H1 (cell line): Measurements from ENCODE around the gene STYXL1. TPM values are rescaled to one million over a fixed set of nuclear protein-coding genes. Genes with fewer than 3 reads are reported as not detected.

Experiments used
- CTCF ChIA-PET: fragments of 300-600 bp; sonication (Branson Sonifier 250); formaldehyde crosslinking; loops from one replicate; lab custom pipeline; 2021; ENCODE audit not compliant: partially characterized antibody; lab: Charles Lee
- POLR2A ChIA-PET: fragments of 300-600 bp; sonication (Branson Sonifier 250); formaldehyde crosslinking; loops from one replicate; lab custom pipeline; 2021; ENCODE audit warnings: inconsistent platforms; ENCODE audit not compliant: partially characterized antibody; lab: Charles Lee
- DNase-seq, 2 experiments: peaks; one replicate each; pipeline versions ENCODE4 v3.0.0 to v3.0.0-alpha.2; 2010 to 2022; ENCODE audit warnings: low spot score in 2 of 2, low read depth in 1 of 2, mixed read lengths in 1 of 2
- FAIRE-seq: peaks from 2 replicates; lab custom pipeline; 2011; peaks lifted over from hg19 to GRCh38; lab: Jason Lieb, UNC
- H2AFZ ChIP-seq: 2 replicates; pipeline ENCODE4 v1.8.1; 2012; ENCODE audit warnings: low read length, inconsistent platforms
- H2AK5ac ChIP-seq: 2 replicates; pipeline ENCODE4 v1.6.1; 2013; ENCODE audit warnings: low read depth, low read length
- H2BK120ac ChIP-seq: replicated peaks from 2 replicates; pipeline ENCODE3; 2013; ENCODE audit warnings: low read depth, low read length, inconsistent platforms
- H2BK12ac ChIP-seq: 2 replicates; pipeline ENCODE4 v1.6.1; 2013; ENCODE audit warnings: low read depth, low read length
- H2BK15ac ChIP-seq: 2 replicates; pipeline ENCODE4 v1.6.1; 2013; ENCODE audit warnings: low read length
- H2BK20ac ChIP-seq: 2 replicates; pipeline ENCODE4 v1.6.1; 2013; ENCODE audit warnings: low read length
- H2BK5ac ChIP-seq: 2 replicates; pipeline ENCODE4 v1.6.1; 2013; ENCODE audit warnings: low read depth, low read length
- H3K14ac ChIP-seq: 2 replicates; pipeline ENCODE4 v1.6.1; 2013; ENCODE audit warnings: inconsistent platforms; ENCODE audit not compliant: insufficient read length
- H3K18ac ChIP-seq: 2 replicates; pipeline ENCODE4 v1.6.1; 2013; ENCODE audit warnings: low read length; ENCODE audit errors: extremely low read depth
- H3K23ac ChIP-seq: 2 replicates; pipeline ENCODE4 v1.6.1; 2013; ENCODE audit warnings: inconsistent platforms; ENCODE audit not compliant: insufficient read length
- H3K23me2 ChIP-seq: 2 replicates; pipeline ENCODE4 v1.6.1; 2013; ENCODE audit warnings: low read depth, low read length
- H3K27ac ChIP-seq: 2 replicates; pipeline ENCODE4 v1.6.1; 2011; ENCODE audit warnings: low read depth, low read length, inconsistent platforms
- H3K27me3 ChIP-seq, 4 experiments: replicated peaks in 1 of 4; 1 replicate in 1 of 4; 2 replicates in 3 of 4; pipeline versions ENCODE4 v1.6.1 to v1.8.1; 2011 to 2013; ENCODE audit warnings: low read length in 3 of 4, mild to moderate bottlenecking in 3 of 4, inconsistent platforms in 2 of 4, mixed read lengths in 2 of 4, moderate library complexity in 1 of 4; ENCODE audit not compliant: control insufficient read depth in 3 of 4, insufficient read depth in 3 of 4; ENCODE audit errors: extremely low read depth in 1 of 4
- H3K36me3 ChIP-seq, 4 experiments: 2 replicates each; pipeline versions ENCODE4 v1.6.1 to v1.8.1; 2011 to 2013; ENCODE audit warnings: mild to moderate bottlenecking in 4 of 4, low read length in 3 of 4, moderate library complexity in 2 of 4, control low read depth in 1 of 4, inconsistent platforms in 1 of 4; ENCODE audit not compliant: insufficient read depth in 4 of 4, control insufficient read depth in 2 of 4
- H3K4ac ChIP-seq: replicated peaks from 2 replicates; pipeline ENCODE3; 2013; ENCODE audit warnings: low read length, low read depth, mixed read lengths, inconsistent platforms; ENCODE audit not compliant: insufficient read length
- H3K4me1 ChIP-seq, 4 experiments: replicated peaks in 1 of 4; 1 replicate in 1 of 4; 2 replicates in 3 of 4; pipeline versions ENCODE4 v1.6.1 to v1.8.1; 2011 to 2013; ENCODE audit warnings: low read length in 3 of 4, inconsistent platforms in 2 of 4, mixed read lengths in 1 of 4; ENCODE audit not compliant: insufficient read depth in 4 of 4, control insufficient read depth in 3 of 4
- H3K4me2 ChIP-seq, 2 experiments: 2 replicates each; pipeline versions ENCODE4 v1.6.1 to v1.8.1; 2011 to 2013; ENCODE audit warnings: low read depth in 2 of 2, low read length in 2 of 2, control low read depth in 1 of 2, inconsistent platforms in 1 of 2, mild to moderate bottlenecking in 1 of 2; ENCODE audit not compliant: insufficient read depth in 1 of 2
- H3K4me3 ChIP-seq, 4 experiments: fragments of 200-600, 300-600 bp in 1 of 4; sonication (generic), shearing (Covaris generic), sonication (Bioruptor Twin) in 1 of 4; 2 replicates each; pipeline versions ENCODE4 v1.5.1 to v1.8.1; 2011 to 2016; ENCODE audit warnings: low read length in 4 of 4, low read depth in 3 of 4, control low read depth in 2 of 4, inconsistent platforms in 2 of 4, mild to moderate bottlenecking in 2 of 4, mixed read lengths in 1 of 4, moderate library complexity in 1 of 4; ENCODE audit not compliant: insufficient read depth in 2 of 4; ENCODE audit errors: extremely low read depth in 1 of 4
- H3K56ac ChIP-seq: replicated peaks from 2 replicates; pipeline ENCODE3; 2013; ENCODE audit warnings: low read depth, mild to moderate bottlenecking, mixed read lengths, low read length, inconsistent platforms; ENCODE audit not compliant: insufficient read length
- H3K79me1 ChIP-seq: 2 replicates; pipeline ENCODE4 v1.6.1; 2013; ENCODE audit warnings: low read depth, low read length, control low read depth
- H3K79me2 ChIP-seq, 2 experiments: 2 replicates each; pipeline versions ENCODE4 v1.6.1 to v1.8.1; 2012 to 2013; ENCODE audit warnings: low read length in 2 of 2, mild to moderate bottlenecking in 2 of 2, inconsistent platforms in 1 of 2; ENCODE audit not compliant: insufficient read depth in 2 of 2, control insufficient read depth in 1 of 2
- H3K9ac ChIP-seq, 4 experiments: replicated peaks in 1 of 4; 1 replicate in 1 of 4; 2 replicates in 3 of 4; pipeline versions ENCODE4 v1.6.1 to v1.8.1; 2011 to 2013; ENCODE audit warnings: low read depth in 3 of 4, low read length in 3 of 4, control low read depth in 2 of 4, mild to moderate bottlenecking in 2 of 4, moderate library complexity in 2 of 4, inconsistent platforms in 1 of 4; ENCODE audit errors: extremely low read depth in 1 of 4
- H3K9me3 ChIP-seq, 2 experiments: 2 replicates each; pipeline versions ENCODE4 v1.6.1 to v1.8.1; 2012 to 2013; ENCODE audit warnings: mild to moderate bottlenecking in 2 of 2, moderate library complexity in 2 of 2, control low read depth in 1 of 2, inconsistent platforms in 1 of 2, low read depth in 1 of 2, low read length in 1 of 2, mixed read lengths in 1 of 2; ENCODE audit not compliant: insufficient read depth in 2 of 2
- H4K20me1 ChIP-seq, 2 experiments: replicated peaks in 1 of 2; 2 replicates each; pipeline versions ENCODE3 to v1.8.1; 2011 to 2013; ENCODE audit warnings: inconsistent platforms in 2 of 2, low read length in 2 of 2, mild to moderate bottlenecking in 1 of 2; ENCODE audit not compliant: insufficient read depth in 2 of 2, control insufficient read depth in 1 of 2
- H4K5ac ChIP-seq: 2 replicates; pipeline ENCODE4 v1.6.1; 2013; ENCODE audit warnings: low read length, low read depth, mixed read lengths, inconsistent platforms; ENCODE audit not compliant: insufficient read length
- H4K8ac ChIP-seq: 2 replicates; pipeline ENCODE4 v1.8.0; 2013; ENCODE audit warnings: mild to moderate bottlenecking, moderate library complexity, low read length, inconsistent platforms; ENCODE audit not compliant: insufficient read depth; ENCODE audit errors: extremely low read depth
- H4K91ac ChIP-seq: replicated peaks from 2 replicates; pipeline ENCODE3; 2013; ENCODE audit warnings: low read length, mixed read lengths, inconsistent platforms; ENCODE audit not compliant: insufficient read length
- BCL11A ChIP-seq, 2 experiments: IDR thresholded peaks; one replicate each; pipeline ENCODE4 v1.6.1; 2011; ENCODE audit warnings: low read depth in 2 of 2, low read length in 2 of 2, mild to moderate bottlenecking in 2 of 2
- CBX8 ChIP-seq: fragments of 300-800, 300-1000 bp; sonication (generic); IDR thresholded peaks from 2 replicates; pipeline ENCODE4 v1.7.1; 2016; ENCODE audit warnings: low read depth, low read length, borderline replicate concordance
- CEBPB ChIP-seq: IDR thresholded peaks from 2 replicates; pipeline ENCODE4 v1.6.1; 2012; ENCODE audit warnings: low read depth, low read length
- GTF2F1 ChIP-seq: IDR thresholded peaks from 2 replicates; pipeline ENCODE4 v1.6.1; 2012; ENCODE audit warnings: low read depth, low read length, improper control_type of control experiment, borderline replicate concordance
- NANOG ChIP-seq: IDR thresholded peaks from 2 replicates; pipeline ENCODE4 v1.6.1; 2011; ENCODE audit warnings: low read length, low read depth, mild to moderate bottlenecking, inconsistent platforms; ENCODE audit not compliant: insufficient read depth, poor library complexity, severe bottlenecking
- PHF8 ChIP-seq: fragments of 200-600 bp; sonication (generic); conservative IDR thresholded peaks from 2 replicates; pipeline ENCODE4 v1.7.1; 2012; ENCODE audit warnings: low read depth, mild to moderate bottlenecking, inconsistent platforms, low read length, moderate library complexity
- RXRA ChIP-seq: IDR thresholded peaks from 2 replicates; pipeline ENCODE4 v1.6.1; 2011; ENCODE audit warnings: low read depth, mild to moderate bottlenecking, low read length, moderate library complexity; ENCODE audit not compliant: insufficient read depth
- SAP30 ChIP-seq: fragments of 300-600 bp; sonication (generic); IDR thresholded peaks from 2 replicates; pipeline ENCODE4 v1.7.1; 2012; ENCODE audit warnings: low read length, moderate library complexity, mild to moderate bottlenecking, inconsistent platforms; ENCODE audit not compliant: insufficient read depth, insufficient replicate concordance
- SRF ChIP-seq: IDR thresholded peaks from 2 replicates; pipeline ENCODE4 v1.6.1; 2011; ENCODE audit warnings: mild to moderate bottlenecking, low read depth, low read length, moderate library complexity
- SUZ12 ChIP-seq: fragments of 200-600 bp; sonication (generic); IDR thresholded peaks from 2 replicates; pipeline ENCODE4 v1.6.1; 2012; ENCODE audit warnings: mild to moderate bottlenecking, inconsistent platforms, low read length, moderate library complexity, mixed read lengths
- TAF1 ChIP-seq: IDR thresholded peaks from 2 replicates; pipeline ENCODE4 v1.6.1; 2011; ENCODE audit warnings: mild to moderate bottlenecking, low read depth, low read length
- TAF7 ChIP-seq: optimal IDR thresholded peaks from 2 replicates; pipeline ENCODE3; 2011; ENCODE audit warnings: low read depth, mild to moderate bottlenecking, inconsistent platforms, low read length, moderate library complexity, borderline replicate concordance
- TBP ChIP-seq: IDR thresholded peaks from 2 replicates; pipeline ENCODE4 v1.6.1; 2011; ENCODE audit warnings: low read depth, low read length, improper control_type of control experiment
- WGBS, 2 experiments: shearing (Covaris generic) in 1 of 2; methylation state at CpG; one replicate each; pipeline versions ENCODE4 v1.1.6 to v1.1.7; 2013 to 2015; ENCODE audit warnings: low lambda C conversion rate in 2 of 2, mixed read lengths in 2 of 2, inconsistent platforms in 1 of 2, low coverage in 1 of 2, missing lambda C conversion rate in 1 of 2; ENCODE audit not compliant: insufficient replicate concordance in 2 of 2, insufficient coverage in 1 of 2, insufficient read length in 1 of 2; ENCODE audit errors: extremely low coverage in 1 of 2, missing lambda C conversion rate in 1 of 2; 5-methylcytosine and 5-hydroxymethylcytosine counted together
- polyA plus RNA-seq, 7 experiments: library from polyadenylated mRNA; depleted of rRNA in 3 of 7; stranded (reverse) in 5 of 7; unstranded in 2 of 7; fragments of >200 nt in 5 of 7; fragments of 200-250 nt in 2 of 7; gene quantifications; 1 replicate in 5 of 7; 2 replicates in 1 of 7; 4 replicates in 1 of 7; pipeline versions ENCODE4 v1.2.1 to v1.2.3, GENCODE V29; 2011 to 2013; ENCODE audit warnings: missing spikeins in 2 of 7, mixed read lengths in 2 of 7
- total RNA-seq: library from RNA; stranded (reverse); fragmentation: NEBNext Ultra II Directional; extraction: Animal tissue kit (Norgen Biotek cat#: 25700); gene quantifications from 2 replicates; pipeline ENCODE4 v1.2.1, GENCODE V29; 2021

The STYXL1 gene
- total and polyA plus RNA-seq, 2 of the 8 experiments (the other 6 are each of a cell fraction or from before 2014, with no cell fraction given) = 32.3 to 53.9 TPM

DNA sequence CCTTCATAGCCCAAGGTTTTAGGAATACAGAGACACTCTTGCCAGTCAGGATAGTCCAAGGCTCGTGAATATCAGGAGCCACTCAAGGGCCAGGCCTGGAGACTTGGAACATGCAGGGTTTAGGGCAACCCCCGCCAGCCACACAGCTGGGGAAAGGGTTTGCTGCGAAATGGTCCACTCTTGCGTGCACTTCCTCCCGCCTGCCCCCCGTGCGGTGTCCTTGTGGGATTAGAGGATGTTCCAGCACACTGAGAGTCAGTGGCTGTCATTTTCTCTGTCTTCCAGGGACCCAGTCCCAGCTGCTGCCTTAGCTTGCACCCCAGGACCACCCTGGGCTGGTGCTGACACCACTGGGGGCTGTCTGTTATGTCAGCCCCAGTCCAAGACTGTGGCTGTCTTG lies 94.4 kb downstream of the STYXL1 start:
- H3K18ac ChIP-seq = no peak overlapping the region
- H3K56ac ChIP-seq = no peak overlapping the region
- H2BK20ac ChIP-seq = no peak overlapping the region
- H2BK12ac ChIP-seq = no peak overlapping the region
- no peak overlapping the region for H2BK120ac ChIP-seq
- no peak overlapping the region for H2AFZ ChIP-seq
- H4K5ac ChIP-seq = no peak overlapping the region
- H3K9me3 ChIP-seq = no peaks in the 10 kb centered on the region
- POLR2A ChIA-PET = no interaction called here
- H2AK5ac ChIP-seq = no peak overlapping the region
- no peak overlapping the region for H3K23ac ChIP-seq
- H4K91ac ChIP-seq = no peak overlapping the region
- H3K27ac ChIP-seq = no peak overlapping the region
- TF ChIP-seq PHF8 = no peak
- TF ChIP-seq RXRA = no peak
- TF ChIP-seq TAF1 = no peak
- TF ChIP-seq NANOG = no peak
- no peak for TF ChIP-seq BCL11A (IDR thresholded peaks at IDR 0.05; ENCODE audit: low read depth in 2 of 2, low read length in 2 of 2)
- no peak for TF ChIP-seq SAP30
- no peak for TF ChIP-seq CEBPB
- TF ChIP-seq GTF2F1 = no peak
- no peak for TF ChIP-seq SRF
- no peak for TF ChIP-seq TAF7
- TF ChIP-seq SUZ12 = no peak
- TF ChIP-seq TBP = no peak
- TF ChIP-seq CBX8 = no peak
- TF ChIP-seq, all 59 proteins: peak for 0
- WGBS, 2 experiments = 96% methylated on average over 7 of the region's 7 CpGs; no CpG with 5 or more reads in 1 of the 2 experiments
- CTCF ChIA-PET = no interaction called here
- Histone ChIP-seq H3K27me3 (no peaks in the 10 kb centered on the region), H3K4me3 (no peak overlapping the region), H2BK15ac (no peak overlapping the region), H3K4me1 (peaks cover 2 to 11% (median 4%) of the 10 kb centered on the region in 4 experiments), H3K36me3 (peaks cover 2 to 33% (median 14%) of the 10 kb centered on the region in 4 experiments; a peak in 5 of 8 replicates), H3K4me2 (no peak overlapping the region), H4K20me1 (peaks cover 2 to 10% of the 10 kb centered on the region in 2 experiments), H2BK5ac (no peak overlapping the region), H3K9ac (no peak overlapping the region), H3K79me2 (peaks cover 0 to 16% of the 10 kb centered on the region in 2 experiments; a peak in 2 of 4 replicates), H3K79me1 (peaks cover 3% of the 10 kb centered on the region; the same call in 1 of the 2 replicates), H3K23me2 (no peaks in the 10 kb centered on the region), H3K4ac (no peak overlapping the region), H3K14ac (no peak overlapping the region), H4K8ac (no peak overlapping the region)
- DNase-seq (no peak), FAIRE-seq (no peak)
